OCI-LY7 (cell line): ENCODE measurements around the gene BAIAP2L1. TPM values are rescaled to one million over a fixed set of nuclear protein-coding genes. Genes with fewer than 3 reads are reported as not detected.

Source experiments
- BruUV-seq: library from RNA; stranded (reverse); fragments of 400-500 nt; replicated peaks from 2 replicates; lab custom pipeline; 2021; lab: Mats Ljungman, UMichigan
- CTCF ChIA-PET: fragments of 300-600 bp; sonication (Branson Sonifier 250); formaldehyde crosslinking; loops from one replicate; lab custom pipeline; 2022; ENCODE audit warnings: antibody characterized with exemption; ENCODE audit not compliant: unreplicated experiment; lab: Charles Lee
- POLR2A ChIA-PET: fragments of 300-600 bp; sonication (Branson Sonifier 250); formaldehyde crosslinking; loops from one replicate; lab custom pipeline; 2022; ENCODE audit warnings: antibody characterized with exemption; lab: Charles Lee
- DNase-seq: peaks from one replicate; pipeline ENCODE4 v3.0.0-alpha.2; 2015; ENCODE audit warnings: low spot score
- H2AFZ ChIP-seq: fragments of 200-600 bp; sonication (generic), shearing (Covaris generic); 2 replicates; pipeline ENCODE4 v1.6.1; 2014; ENCODE audit warnings: mild to moderate bottlenecking, antibody characterized with exemption, low read length, moderate library complexity
- H3K27ac ChIP-seq: fragments of 200-600 bp; sonication (generic); 2 replicates; pipeline ENCODE4 v1.5.1; 2014; ENCODE audit warnings: mixed run types, low read depth, mild to moderate bottlenecking, moderate library complexity, low read length, inconsistent platforms; ENCODE audit not compliant: poor library complexity, severe bottlenecking
- H3K36me3 ChIP-seq: fragments of 200-600 bp; sonication (generic); 2 replicates; pipeline ENCODE4 v1.6.1; 2014; ENCODE audit warnings: mild to moderate bottlenecking, antibody characterized with exemption, low read length, moderate library complexity, mixed read lengths; ENCODE audit not compliant: insufficient read depth
- H3K4me1 ChIP-seq: fragments of 200-600 bp; sonication (generic); 2 replicates; pipeline ENCODE4 v1.5.1; 2014; ENCODE audit warnings: mild to moderate bottlenecking, low read length; ENCODE audit not compliant: insufficient read depth, poor library complexity, severe bottlenecking
- H3K4me2 ChIP-seq: fragments of 200-600 bp; sonication (generic); 2 replicates; pipeline ENCODE4 v1.6.1; 2014; ENCODE audit warnings: mild to moderate bottlenecking, low read length
- H3K4me3 ChIP-seq: fragments of 200-600 bp; sonication (generic); 2 replicates; pipeline ENCODE4 v1.5.1; 2014; ENCODE audit warnings: mild to moderate bottlenecking, low read depth, low read length; ENCODE audit not compliant: poor library complexity, severe bottlenecking
- H3K79me2 ChIP-seq: fragments of 200-600 bp; sonication (generic); 2 replicates; pipeline ENCODE4 v1.6.1; 2016; ENCODE audit warnings: low read depth, mild to moderate bottlenecking, low read length, moderate library complexity, mixed read lengths; ENCODE audit not compliant: insufficient read depth
- H3K9me2 ChIP-seq: fragments of 200-600 bp; sonication (generic); 2 replicates; pipeline ENCODE4 v1.6.1; 2016; ENCODE audit warnings: mild to moderate bottlenecking, low read length, mixed read lengths; ENCODE audit not compliant: insufficient read depth
- H3K9me3 ChIP-seq: fragments of 200-600 bp; sonication (generic); 2 replicates; pipeline ENCODE4 v1.6.1; 2014; ENCODE audit warnings: mild to moderate bottlenecking, mixed run types, low read length, mixed read lengths
- H4K20me1 ChIP-seq: fragments of 200-600 bp; sonication (generic); 2 replicates; pipeline ENCODE4 v1.6.1; 2014; ENCODE audit warnings: mild to moderate bottlenecking, antibody characterized with exemption, low read length, moderate library complexity, mixed read lengths; ENCODE audit not compliant: insufficient read depth
- CTCF ChIP-seq: fragments of 200-600 bp; sonication (generic); conservative IDR thresholded peaks from 2 replicates; pipeline ENCODE4 v1.5.1; 2014; ENCODE audit warnings: mild to moderate bottlenecking, antibody characterized with exemption, low read length, moderate library complexity, mixed read lengths
- EZH2phosphoT487 ChIP-seq: fragments of 200-600 bp; sonication (generic); IDR thresholded peaks from 2 replicates; pipeline ENCODE4 v1.6.1; 2018; ENCODE audit warnings: low read depth, borderline replicate concordance, mild to moderate bottlenecking, mixed run types, antibody characterized with exemption, low read length, moderate library complexity, mixed read lengths
- intact Hi-C: fragments of 100-400 bp; cut with micrococcal nuclease; formaldehyde crosslinking; loops from one replicate; pipeline ENCODE4 v1.10.0; 2022; ENCODE audit not compliant: unreplicated experiment
- total RNA-seq, 2 experiments: library from RNA; depleted of rRNA in 1 of 2; stranded (reverse); fragments of >200 nt in 1 of 2; shearing (Covaris generic) in 1 of 2; gene quantifications; 2 replicates each; pipeline ENCODE4 v1.2.3, GENCODE V29; 2014 to 2022

BAIAP2L1 gene
- total RNA-seq, 2 experiments from 2014 or later: not detected

- Histone ChIP-seq H3K36me3 (no peaks in the 10 kb centered on the region), H3K9me2 (no peaks in the 10 kb centered on the region), H3K4me3 (no peak overlapping the region), H3K9me3 (no peaks in the 10 kb centered on the region), H3K4me1 (peaks cover 6% of the 10 kb centered on the region), H2AFZ (no peak overlapping the region), H3K79me2 (no peaks in the 10 kb centered on the region), H4K20me1 (no peaks in the 10 kb centered on the region), H3K4me2 (no peak overlapping the region), H3K27ac (no peak overlapping the region)
- POLR2A ChIA-PET: no interaction called here
- TF ChIP-seq CTCF (no peak), EZH2phosphoT487 (no peak)
- DNase-seq: no peak
- intact Hi-C loops: no loop called here
- BruUV-seq: no TSS peak
- CTCF ChIA-PET: no interaction called here
These were observed 1.4 kb downstream of the BAIAP2L1 start for GRCh38 chr7:98399462-98399861.

- no peaks in the 10 kb centered on the region for H3K79me2 ChIP-seq
- POLR2A ChIA-PET: interaction anchor here (0.6 kb wide), 1 partner anchor 15 kb away, joined by 4 read pairs; no protein-coding TSS in a partner anchor
These were observed 2.1 kb downstream of the BAIAP2L1 start for GRCh38 chr7:98398567-98399372.

More at GRCh38 chr7:98398567-98399372, 2.1 kb downstream of the BAIAP2L1 start:
- no TSS peak for BruUV-seq
- Histone ChIP-seq H2AFZ (no peak overlapping the region), H4K20me1 (no peaks in the 10 kb centered on the region), H3K4me3 (no peak overlapping the region), H3K36me3 (no peaks in the 10 kb centered on the region), H3K9me2 (no peaks in the 10 kb centered on the region), H3K9me3 (no peaks in the 10 kb centered on the region), H3K4me2 (no peak overlapping the region), H3K27ac (no peak overlapping the region), H3K4me1 (peaks cover 1% of the 10 kb centered on the region)
- intact Hi-C loops: no loop called here
- TF ChIP-seq EZH2phosphoT487 (no peak), CTCF (no peak)
- CTCF ChIA-PET: no interaction called here
- no peak for DNase-seq
